ENCODE measurements around the gene MAP2K1. TPM values are rescaled to one million over a fixed set of nuclear protein-coding genes. Genes with fewer than 3 reads are reported as not detected.

Gene MAP2K1
- total RNA-seq, 1 donor from 2014 or later: 27.3 TPM

DNA sequence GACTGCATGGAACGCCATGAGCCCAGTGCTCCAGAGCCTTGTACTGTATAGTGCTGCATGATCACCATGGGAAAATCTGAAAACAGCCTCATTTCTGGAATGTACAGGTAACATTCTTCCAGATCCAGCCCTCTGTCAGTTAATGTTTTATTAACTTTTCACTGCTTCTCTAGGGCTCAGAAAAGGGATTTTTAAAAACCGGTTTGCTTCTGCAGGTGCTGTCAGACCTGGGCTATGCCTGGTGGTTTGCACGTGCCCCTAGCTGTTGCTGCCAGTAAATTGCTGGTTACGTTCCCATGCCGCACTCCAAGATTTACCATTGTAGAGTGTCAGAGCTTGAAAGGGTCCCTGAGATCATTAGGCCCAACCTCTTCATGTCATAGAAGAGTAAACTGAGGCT lies 101.8 kb downstream of the MAP2K1 start:
- Mint-ChIP-seq H3K27me3 (ENCODE audit: unreplicated experiment) (peaks cover 5% of the 10 kb centered on the region), H3K4me1 (ENCODE audit: low read depth, unreplicated experiment) (no peaks in the 10 kb centered on the region), H3K9me3 (ENCODE audit: unreplicated experiment) (peaks cover 4% of the 10 kb centered on the region), H3K27ac (ENCODE audit: unreplicated experiment) (no peak overlapping the region), H3K36me3 (ENCODE audit: unreplicated experiment) (peaks cover 5% of the 10 kb centered on the region), H3K4me3 (ENCODE audit: unreplicated experiment) (no peak overlapping the region)
- DNase-seq: no peak
- no peak for TF ChIP-seq CTCF (IDR thresholded peaks at IDR 0.05; ENCODE audit: partially characterized antibody, unreplicated experiment)

DNA sequence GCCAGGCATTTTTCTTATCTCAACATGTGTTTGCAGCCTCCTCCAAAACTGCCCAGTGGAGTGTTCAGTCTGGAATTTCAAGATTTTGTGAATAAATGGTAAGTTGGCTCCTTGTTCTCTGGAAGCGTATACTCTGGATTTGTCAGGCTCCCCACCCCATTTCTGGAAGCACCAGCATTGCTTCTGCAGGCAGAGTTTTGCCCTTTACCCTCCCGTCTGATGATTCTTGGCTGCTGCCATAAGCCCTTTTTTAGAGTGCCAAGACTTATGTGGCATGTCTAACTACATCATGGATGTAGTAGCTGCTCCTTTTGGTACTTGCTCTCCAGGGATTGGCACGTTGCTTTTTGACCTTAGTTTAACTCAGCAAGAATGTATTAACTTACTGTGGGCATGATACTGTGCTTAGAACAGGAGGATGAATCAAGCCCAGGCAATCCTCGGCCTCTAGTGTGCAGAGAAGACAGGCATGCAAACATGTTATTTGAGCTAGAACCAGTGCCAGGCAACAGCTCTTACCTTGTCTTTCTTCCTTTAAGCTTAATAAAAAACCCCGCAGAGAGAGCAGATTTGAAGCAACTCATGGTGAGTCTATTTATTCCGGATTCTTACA lies 102.6 kb downstream of the MAP2K1 start:
- peaks cover 4% of the 10 kb centered on the region for H3K9me3 Mint-ChIP-seq (ENCODE audit: unreplicated experiment)
- TF ChIP-seq CTCF (IDR thresholded peaks at IDR 0.05; ENCODE audit: partially characterized antibody, unreplicated experiment): no peak
- H3K4me1 Mint-ChIP-seq (ENCODE audit: low read depth, unreplicated experiment): no peaks in the 10 kb centered on the region
- no peak overlapping the region for H3K4me3 Mint-ChIP-seq (ENCODE audit: unreplicated experiment)
- no peak overlapping the region for H3K27ac Mint-ChIP-seq (ENCODE audit: unreplicated experiment)
- H3K27me3 Mint-ChIP-seq (ENCODE audit: unreplicated experiment): peaks cover 5% of the 10 kb centered on the region
- no peak for DNase-seq
- H3K36me3 Mint-ChIP-seq (ENCODE audit: unreplicated experiment): peaks cover 5% of the 10 kb centered on the region

GRCh38 chr15:66491846-66492245 lies 105.1 kb downstream of the MAP2K1 start:
- Mint-ChIP-seq H3K4me3 (ENCODE audit: unreplicated experiment) (no peak overlapping the region), H3K36me3 (ENCODE audit: unreplicated experiment) (peaks cover 5% of the 10 kb centered on the region), H3K27ac (ENCODE audit: unreplicated experiment) (no peak overlapping the region), H3K27me3 (ENCODE audit: unreplicated experiment) (peaks cover 5% of the 10 kb centered on the region), H3K4me1 (ENCODE audit: low read depth, unreplicated experiment) (no peaks in the 10 kb centered on the region), H3K9me3 (ENCODE audit: unreplicated experiment) (peaks cover 4% of the 10 kb centered on the region)
- no peak for TF ChIP-seq CTCF (IDR thresholded peaks at IDR 0.05; ENCODE audit: partially characterized antibody, unreplicated experiment)
- no peak for DNase-seq

DNA sequence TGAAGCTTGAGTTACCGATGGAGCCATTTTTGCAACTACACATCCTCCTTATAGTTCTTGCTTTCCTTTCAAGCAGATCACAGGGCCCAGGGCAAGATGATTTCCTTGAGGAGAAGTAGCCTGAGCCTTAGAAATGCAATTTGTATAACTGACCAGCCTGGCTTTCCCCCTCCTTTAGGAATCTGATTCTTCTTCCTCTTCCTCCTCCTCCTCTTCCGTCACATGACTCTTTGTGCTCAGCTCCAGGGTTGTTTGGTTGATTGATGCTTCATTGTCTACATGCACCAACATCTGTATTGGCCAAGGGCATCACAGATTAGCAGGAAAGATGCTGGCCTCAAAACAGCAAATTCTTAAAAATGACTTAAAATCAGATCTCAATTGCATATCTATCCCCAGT lies 107.5 kb downstream of the MAP2K1 start:
- Mint-ChIP-seq H3K27ac (ENCODE audit: unreplicated experiment) (no peak overlapping the region), H3K4me3 (ENCODE audit: unreplicated experiment) (no peak overlapping the region), H3K36me3 (ENCODE audit: unreplicated experiment) (peaks cover 5% of the 10 kb centered on the region)

More for the DNA sequence above, 107.5 kb downstream of the MAP2K1 start:
- no peak for TF ChIP-seq CTCF (IDR thresholded peaks at IDR 0.05; ENCODE audit: partially characterized antibody, unreplicated experiment)
- Mint-ChIP-seq H3K27me3 (ENCODE audit: unreplicated experiment) (peaks cover 8% of the 10 kb centered on the region), H3K4me1 (ENCODE audit: low read depth, unreplicated experiment) (no peaks in the 10 kb centered on the region), H3K9me3 (ENCODE audit: unreplicated experiment) (peaks cover 2% of the 10 kb centered on the region)
- no peak for DNase-seq
